Right lobe of liver (tissue), 4 donors: ENCODE results near the gene COPS7A.

ENCODE experiments used
- POLR2A ChIP-seq: fragments of 450-650 bp; IDR thresholded peaks from one replicate; pipeline ENCODE4 v1.6.1; 2017; ENCODE audit warnings: antibody characterized with exemption, mild to moderate bottlenecking
- TF ChIP-seq, protein P1 (sequence below), 4 donors: fragments of 200-600 bp in 3 of 4; fragments of 450-650 bp in 1 of 4; IDR thresholded peaks; one replicate each; pipeline versions ENCODE4 v1.5.1 to v1.8.0; 2016 to 2022; ENCODE audit warnings: antibody characterized with exemption in 4 of 4, mild to moderate bottlenecking in 2 of 4
- donor health status: DM: no; HTN: no; CAD: no.
- donor health status: DM: no; HTN: no; CAD: no.
- donor health status: DM: no; HTN: yes; CAD: no.

GRCh38 chr12:6774499-6775062 lies 50.7 kb downstream of the COPS7A start:
- TF ChIP-seq POLR2A, result no peak
- TF ChIP-seq, protein P1, sequence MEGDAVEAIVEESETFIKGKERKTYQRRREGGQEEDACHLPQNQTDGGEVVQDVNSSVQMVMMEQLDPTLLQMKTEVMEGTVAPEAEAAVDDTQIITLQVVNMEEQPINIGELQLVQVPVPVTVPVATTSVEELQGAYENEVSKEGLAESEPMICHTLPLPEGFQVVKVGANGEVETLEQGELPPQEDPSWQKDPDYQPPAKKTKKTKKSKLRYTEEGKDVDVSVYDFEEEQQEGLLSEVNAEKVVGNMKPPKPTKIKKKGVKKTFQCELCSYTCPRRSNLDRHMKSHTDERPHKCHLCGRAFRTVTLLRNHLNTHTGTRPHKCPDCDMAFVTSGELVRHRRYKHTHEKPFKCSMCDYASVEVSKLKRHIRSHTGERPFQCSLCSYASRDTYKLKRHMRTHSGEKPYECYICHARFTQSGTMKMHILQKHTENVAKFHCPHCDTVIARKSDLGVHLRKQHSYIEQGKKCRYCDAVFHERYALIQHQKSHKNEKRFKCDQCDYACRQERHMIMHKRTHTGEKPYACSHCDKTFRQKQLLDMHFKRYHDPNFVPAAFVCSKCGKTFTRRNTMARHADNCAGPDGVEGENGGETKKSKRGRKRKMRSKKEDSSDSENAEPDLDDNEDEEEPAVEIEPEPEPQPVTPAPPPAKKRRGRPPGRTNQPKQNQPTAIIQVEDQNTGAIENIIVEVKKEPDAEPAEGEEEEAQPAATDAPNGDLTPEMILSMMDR (IDR thresholded peaks at IDR 0.05), result no peak
